Occipital lobe (tissue), 2 donors: ENCODE measurements around the gene ARSD. TPM values are rescaled to one million over a fixed set of nuclear protein-coding genes. Genes with fewer than 3 reads are reported as not detected.
"Not testable (repeated sequence)": the region's sequence is repeated elsewhere in the genome, so short reads cannot be mapped to it uniquely, and the experiment has no call there.

Source experiments
- DNase-seq: peaks from one replicate; lab custom pipeline; 2025; lab: John Stamatoyannopoulos, UW
- total RNA-seq: library from RNA; depleted of rRNA; stranded (reverse); fragments of >200 nt; gene quantifications from one replicate; pipeline ENCODE4 v1.2.3, GENCODE V29; 2014

The ARSD gene
- total RNA-seq, 1 donor from 2014 or later = 9.2 TPM

DNA sequence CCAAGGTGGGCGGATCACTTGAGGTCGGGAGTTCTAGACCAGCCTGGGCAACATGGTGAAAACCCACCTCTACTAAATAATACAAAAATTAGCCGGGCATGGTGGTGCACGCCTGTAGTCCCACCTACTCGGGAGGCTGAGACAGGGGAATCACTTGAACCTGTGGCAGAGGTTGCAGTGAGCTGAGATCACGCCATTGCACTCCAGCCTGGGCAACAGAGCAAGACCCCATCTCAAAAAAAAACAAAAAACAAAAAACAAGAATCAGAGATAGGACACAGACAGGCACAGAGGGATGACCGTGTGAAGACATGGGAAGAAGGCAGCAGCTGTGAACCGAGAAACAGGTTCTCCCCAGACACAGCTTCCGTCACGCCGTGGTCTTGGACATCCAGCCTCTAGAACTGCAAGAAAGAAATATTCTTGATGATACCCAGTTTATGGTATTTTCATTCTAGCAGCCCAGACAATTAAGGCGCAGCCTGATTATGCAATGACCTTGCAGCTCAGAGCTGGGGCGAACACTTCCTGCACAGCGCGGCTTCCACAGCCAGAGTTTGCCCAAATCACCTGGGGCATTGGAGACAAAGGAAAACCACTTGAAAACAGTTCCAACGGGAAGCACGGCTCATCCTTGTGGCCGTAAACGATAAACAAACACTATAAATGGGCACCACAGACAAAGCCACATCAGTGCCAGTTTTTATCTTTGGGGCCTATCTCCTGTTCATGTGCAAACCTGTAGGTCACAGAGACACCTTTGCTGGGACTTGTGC is 4.2 kb upstream of the ARSD start:
- DNase-seq = no peak

DNA sequence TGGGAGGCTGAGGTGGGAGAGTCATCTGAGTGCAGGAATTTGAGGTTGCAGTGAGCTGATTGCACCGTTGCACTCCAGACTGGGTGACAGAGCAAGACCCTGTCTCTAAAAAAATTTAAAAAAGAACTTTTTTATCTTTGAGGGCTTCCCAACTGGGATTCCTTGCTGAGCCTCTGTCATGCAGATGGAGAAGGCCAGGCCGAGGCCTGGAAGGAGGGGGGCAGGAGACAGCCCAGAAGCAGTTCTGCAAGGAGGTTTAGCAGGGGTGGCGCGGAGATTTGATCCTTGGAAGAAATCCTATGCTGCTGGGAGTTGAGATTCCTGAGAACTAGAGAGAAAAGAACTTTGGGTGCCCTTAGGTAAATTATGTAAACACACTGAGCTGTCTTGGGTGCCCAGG is 2.5 kb upstream of the ARSD start:
- no peak for DNase-seq

DNA sequence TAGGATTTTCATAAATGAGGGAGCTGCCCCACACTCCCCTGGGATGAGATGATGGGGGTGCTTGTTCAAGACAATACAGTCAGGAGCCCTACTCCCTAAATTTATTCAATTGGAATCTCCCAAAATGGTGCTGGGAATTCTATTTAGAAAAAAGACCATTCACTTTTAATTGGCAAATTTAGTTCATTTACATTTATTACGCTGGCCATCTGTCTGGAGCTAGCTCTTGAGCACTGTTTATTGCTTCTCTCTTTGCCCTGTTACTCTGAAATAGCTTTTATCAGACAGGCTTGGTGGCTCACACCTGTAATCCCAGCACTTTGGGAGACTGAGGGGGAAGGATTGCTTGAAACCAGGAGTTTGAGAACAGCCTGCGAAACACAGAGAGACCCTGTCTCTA is 2.0 kb upstream of the ARSD start:
- no peak for DNase-seq

GRCh38 chrX:2928191-2928582 is 952 bp downstream of the ARSD start:
- DNase-seq = no peak

DNA sequence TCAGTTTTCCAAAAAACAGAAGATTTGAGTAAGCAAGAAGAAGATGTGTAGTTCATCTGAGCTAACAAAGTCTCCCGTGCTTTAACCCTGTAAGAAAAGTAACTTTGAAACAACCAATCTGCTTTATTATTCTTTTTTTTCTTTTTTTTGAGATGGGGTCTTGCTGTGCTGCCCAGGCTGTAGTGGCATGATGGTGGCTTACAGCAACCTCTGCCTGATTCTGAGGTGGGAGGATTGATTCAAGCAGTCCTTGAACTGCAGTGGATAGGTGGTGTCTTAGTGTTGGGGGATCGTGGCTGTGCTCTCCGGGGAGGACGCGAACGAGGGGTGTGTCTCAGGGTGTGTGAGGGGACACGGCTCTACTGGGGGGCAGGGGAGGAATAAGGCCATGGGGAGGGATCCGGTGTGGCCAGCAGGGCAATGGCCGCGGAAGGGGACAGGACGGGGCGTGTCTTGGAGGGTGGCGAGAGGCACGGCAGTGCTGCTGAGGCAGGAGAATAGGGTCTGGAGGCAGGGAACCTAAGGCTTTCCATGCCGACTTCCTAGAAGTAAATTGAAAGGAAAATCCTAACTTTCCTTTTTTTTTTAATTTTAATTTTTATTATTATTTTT is 2.4 kb downstream of the ARSD start:
- DNase-seq = no peak

DNA sequence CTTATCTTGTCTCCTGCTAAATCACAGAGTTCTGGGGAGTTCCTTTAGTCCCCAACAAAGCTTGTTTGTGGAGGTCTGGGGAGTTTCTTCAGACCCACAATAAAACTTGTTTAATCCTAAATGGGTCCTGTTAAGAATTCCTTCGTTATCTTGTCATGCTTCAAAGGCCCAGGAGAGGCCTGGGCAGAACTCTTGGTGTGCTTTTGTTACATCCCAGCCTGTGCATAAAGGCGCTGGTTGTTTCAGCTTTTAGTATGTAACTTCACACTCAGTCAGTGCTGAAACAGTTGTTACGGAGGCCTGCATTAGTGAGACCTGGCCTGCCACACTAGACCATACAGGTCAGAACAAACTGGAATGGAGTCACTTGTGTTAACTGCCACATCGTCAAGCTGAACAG is 2.9 kb downstream of the ARSD start:
- DNase-seq = not testable (repeated sequence)

DNA sequence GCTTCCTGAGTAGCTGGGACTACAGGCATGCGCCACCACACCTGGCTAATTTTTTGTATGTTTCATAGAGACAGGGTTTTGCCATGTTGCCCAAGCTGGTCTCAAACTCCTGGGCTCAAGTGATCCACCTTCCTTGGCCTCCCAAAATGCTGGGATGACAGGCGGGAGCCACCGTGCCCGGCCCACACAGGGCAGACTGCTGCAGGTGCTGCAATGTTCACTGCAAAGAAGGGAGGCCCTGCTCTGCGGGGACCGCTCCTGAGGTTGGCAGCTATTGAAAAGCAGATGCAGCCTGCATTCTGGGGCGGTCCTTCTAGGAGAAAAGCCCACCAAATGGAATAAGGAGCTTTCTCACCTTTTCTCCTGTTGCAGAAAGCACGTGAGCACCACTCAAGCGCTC is 5.0 kb downstream of the ARSD start:
- DNase-seq = no peak

- DNase-seq = no peak
Measured at GRCh38 chrX:2921750-2922149, 7.4 kb downstream of the ARSD start.

DNA sequence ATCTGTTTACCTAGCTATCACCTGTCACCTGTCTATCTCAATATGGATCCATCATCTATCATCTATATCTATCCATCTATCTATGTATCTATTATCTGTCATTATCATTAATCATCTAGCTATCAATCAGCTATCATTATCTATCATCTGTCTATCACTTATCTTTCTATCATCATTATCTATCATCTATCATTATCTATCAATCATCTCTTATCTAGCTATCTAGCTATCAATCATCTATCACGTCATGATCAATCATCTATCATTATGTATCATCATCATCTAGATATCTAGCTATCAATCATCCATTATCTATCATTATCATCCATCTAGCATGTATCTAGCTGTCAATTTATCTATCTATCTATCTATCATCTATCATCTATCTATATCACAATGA is 7.9 kb downstream of the ARSD start:
- no peak for DNase-seq

DNA sequence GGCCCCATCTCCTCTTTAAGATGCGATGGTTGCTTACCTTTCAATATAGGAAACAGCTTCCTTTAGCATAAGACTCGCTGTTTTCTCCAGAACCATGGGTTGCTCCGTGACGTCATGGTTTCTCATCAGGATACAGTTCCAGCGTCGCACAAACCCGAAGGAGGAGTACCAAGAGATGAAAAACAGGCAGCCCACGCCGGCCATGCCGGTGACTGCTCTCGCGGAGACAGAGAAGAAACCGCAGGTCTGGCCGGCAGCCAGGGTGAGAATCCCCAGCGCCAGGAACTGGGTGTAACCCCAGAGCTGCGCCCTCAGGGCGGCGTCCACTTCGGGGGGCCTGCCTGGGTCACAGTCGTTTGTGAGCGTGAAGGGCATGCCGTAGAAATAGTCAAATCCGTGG is 11.4 kb downstream of the ARSD start:
- DNase-seq = no peak

- DNase-seq = no peak
Measured at GRCh38 chrX:2913118-2913517, 16.0 kb downstream of the ARSD start.

DNA sequence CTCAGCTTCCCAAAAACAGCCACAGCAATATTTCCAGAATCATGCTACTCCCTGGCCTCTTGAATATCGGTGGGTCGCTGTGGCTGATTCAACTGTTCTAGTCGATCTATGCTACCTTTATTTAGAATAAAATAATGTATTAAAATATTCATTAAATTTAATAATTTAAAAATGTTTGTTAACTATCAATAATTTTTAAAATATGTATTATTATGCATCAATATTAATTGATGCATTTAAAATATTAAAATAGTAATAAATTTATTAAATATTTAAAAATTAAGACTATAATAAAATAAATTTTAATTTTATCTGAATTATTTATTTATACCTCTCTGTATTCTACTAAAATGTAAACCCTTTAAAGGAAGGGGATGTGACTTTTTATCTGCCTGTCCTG is 19.0 kb downstream of the ARSD start:
- DNase-seq = no peak

DNA sequence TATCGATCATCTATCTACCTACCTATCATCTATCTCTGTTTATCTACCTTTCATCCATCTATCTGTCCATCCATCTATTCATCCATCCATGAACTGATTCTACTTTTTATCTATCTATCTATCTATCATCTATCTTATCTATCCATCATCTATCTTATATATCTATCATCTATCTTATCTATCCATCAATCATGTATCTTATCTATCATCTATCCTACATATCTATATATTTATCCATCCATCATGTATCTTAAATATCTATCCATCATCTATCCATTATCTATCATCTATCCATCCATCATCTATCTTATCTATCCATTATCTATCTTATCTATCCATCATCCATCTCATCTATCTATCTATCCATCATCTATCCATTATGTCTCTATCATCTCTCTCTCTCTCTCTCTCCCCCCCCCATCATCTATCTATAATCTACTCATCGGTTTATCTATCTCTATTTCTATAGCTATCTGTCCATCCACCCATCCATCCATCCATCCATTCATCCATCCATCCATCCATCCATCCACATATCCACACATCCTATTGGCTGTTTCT is 20.9 kb downstream of the ARSD start:
- no peak for DNase-seq

- DNase-seq = no peak
Measured at GRCh38 chrX:2907295-2907694, 21.8 kb downstream of the ARSD start.

- DNase-seq = no peak
Measured at GRCh38 chrX:2903366-2903765, 25.8 kb downstream of the ARSD start.

GRCh38 chrX:2902841-2903240 is 26.3 kb downstream of the ARSD start:
- DNase-seq = no peak

DNA sequence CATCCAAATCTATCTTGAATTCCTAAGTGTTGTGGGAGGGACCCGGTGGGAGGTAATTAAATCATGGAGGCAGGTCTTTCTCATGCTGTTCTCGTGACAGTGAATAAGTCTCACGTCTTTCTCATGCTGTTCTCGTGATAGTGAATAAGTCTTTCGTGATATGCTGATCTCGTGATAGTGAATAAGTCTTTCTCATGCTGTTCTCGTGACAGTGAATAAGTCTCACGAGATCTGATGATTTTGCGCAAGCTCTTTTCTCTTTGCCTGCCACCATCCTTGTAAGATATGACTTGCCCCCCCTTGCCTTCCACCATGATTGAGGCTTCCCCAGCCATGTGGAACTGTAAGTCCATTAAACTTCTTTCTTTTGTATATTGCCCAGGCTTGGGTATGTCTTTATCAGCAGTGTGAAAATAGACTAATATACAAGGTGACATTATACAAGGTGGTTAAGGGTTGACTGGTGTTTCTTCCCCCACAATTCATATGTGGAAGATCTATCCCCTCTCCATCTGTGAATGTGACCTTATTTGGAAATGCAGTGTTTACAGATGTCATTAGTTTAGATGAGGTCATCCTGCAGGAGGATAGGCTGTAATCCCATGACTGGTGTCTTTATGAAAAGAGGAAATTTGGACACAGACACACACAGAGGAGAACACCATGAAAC is 27.6 kb downstream of the ARSD start:
- no peak for DNase-seq

GRCh38 chrX:2898846-2899512 is 30.2 kb downstream of the ARSD start:
- no peak for DNase-seq

- not testable (repeated sequence) for DNase-seq
Measured at GRCh38 chrX:2897690-2898623, 31.2 kb downstream of the ARSD start.

DNA sequence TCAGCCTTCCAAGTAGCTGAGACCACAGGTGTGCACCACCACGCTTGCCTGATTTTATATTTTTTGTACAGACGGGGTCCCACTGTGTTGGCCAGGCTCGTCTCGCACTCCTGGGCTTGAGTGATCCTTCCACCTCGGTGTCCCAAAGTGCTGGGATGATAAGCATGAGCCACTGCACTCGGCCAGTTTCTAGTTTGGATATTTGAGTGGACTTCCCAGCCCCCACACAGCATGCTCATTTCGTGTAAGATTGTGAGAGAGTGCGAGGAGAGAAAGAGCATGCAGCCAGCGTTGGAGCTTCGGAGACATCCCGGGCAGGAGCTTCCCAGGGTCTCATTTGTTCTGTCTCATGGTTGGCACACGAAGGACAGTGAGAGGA is 31.8 kb downstream of the ARSD start:
- no peak for DNase-seq

- DNase-seq = no peak
Measured at GRCh38 chrX:2894885-2895292, 34.2 kb downstream of the ARSD start.
